CD4-positive, alpha-beta T cell (primary cell): Measurements from ENCODE around the gene SERPINB6. TPM values are rescaled to one million over a fixed set of nuclear protein-coding genes. Genes with fewer than 3 reads are reported as not detected.

Experiments used
- ATAC-seq: fragments of 200-7000 bp; cut with Tn5 transposase; one replicate; pipeline ENCODE4 v1.10.0; 2022; ENCODE audit warnings: mild to moderate bottlenecking; ENCODE audit not compliant: poor library complexity
- CTCF ChIA-PET: fragments of 350-600 bp; sonication (Branson Sonifier 250); formaldehyde crosslinking; loops from one replicate; lab custom pipeline; 2021; ENCODE audit warnings: antibody characterized with exemption, inconsistent platforms; lab: Charles Lee
- POLR2A ChIA-PET: fragments of 350-600 bp; sonication (Branson Sonifier 250); formaldehyde crosslinking; loops from one replicate; lab custom pipeline; 2021; ENCODE audit warnings: antibody characterized with exemption, inconsistent platforms; lab: Charles Lee
- DNase-seq, 14 experiments: peaks; one replicate each; pipeline ENCODE4 v3.0.0-alpha.2; 2013 to 2020; ENCODE audit warnings: mixed read lengths in 2 of 14
- H3K27ac ChIP-seq, 2 donors: one replicate each; pipeline versions ENCODE4 v1.5.1 to v1.7.0; 2013; ENCODE audit warnings: low read length in 2 of 2, low read depth in 1 of 2, mild to moderate bottlenecking in 1 of 2
- H3K27me3 ChIP-seq, 2 experiments: 1 replicate in 1 of 2; 2 replicates in 1 of 2; pipeline versions ENCODE4 v1.6.1 to v1.7.0; 2013; ENCODE audit warnings: low read length in 2 of 2, control low read depth in 1 of 2, mild to moderate bottlenecking in 1 of 2, moderate library complexity in 1 of 2; ENCODE audit not compliant: insufficient read depth in 2 of 2, control insufficient read depth in 1 of 2
- H3K36me3 ChIP-seq: one replicate; pipeline ENCODE4 v1.6.1; 2013; ENCODE audit warnings: low read length, control low read depth; ENCODE audit not compliant: insufficient read depth
- H3K4me1 ChIP-seq: one replicate; pipeline ENCODE4 v1.6.1; 2013; ENCODE audit warnings: low read length, control low read depth; ENCODE audit not compliant: insufficient read depth
- H3K4me3 ChIP-seq: one replicate; pipeline ENCODE4 v1.5.1; 2013; ENCODE audit warnings: mild to moderate bottlenecking, low read length, moderate library complexity
- H3K9me3 ChIP-seq, 2 experiments: 1 replicate in 1 of 2; 2 replicates in 1 of 2; pipeline versions ENCODE4 v1.6.1 to v1.7.0; 2013; ENCODE audit warnings: low read length in 2 of 2, mild to moderate bottlenecking in 2 of 2, control low read depth in 1 of 2, moderate library complexity in 1 of 2; ENCODE audit not compliant: control insufficient read depth in 1 of 2, insufficient read depth in 1 of 2
- H3K27ac Mint-ChIP-seq: one replicate; pipeline ENCODE4 v1.8.0; 2020; ENCODE audit warnings: mixed read lengths
- H3K27me3 Mint-ChIP-seq: one replicate; pipeline ENCODE4 v1.8.0; 2021; ENCODE audit warnings: mixed read lengths
- H3K36me3 Mint-ChIP-seq: one replicate; pipeline ENCODE4 v1.8.0; 2021; ENCODE audit warnings: low read depth, mixed read lengths
- H3K4me1 Mint-ChIP-seq: one replicate; pipeline ENCODE4 v1.8.0; 2021; ENCODE audit warnings: low read depth, mixed read lengths
- H3K4me3 Mint-ChIP-seq: one replicate; pipeline ENCODE4 v1.8.0; 2020; ENCODE audit warnings: mild to moderate bottlenecking, mixed read lengths
- H3K9me3 Mint-ChIP-seq: one replicate; pipeline ENCODE4 v1.8.0; 2020; ENCODE audit warnings: mixed read lengths
- CTCF ChIP-seq: fragments of 200-600 bp; IDR thresholded peaks from one replicate; pipeline ENCODE4 v1.8.0; 2022; ENCODE audit warnings: antibody characterized with exemption, mild to moderate bottlenecking
- intact Hi-C, 2 experiments: fragments of 100-400 bp; cut with DNase I in 1 of 2; cut with micrococcal nuclease in 1 of 2; formaldehyde crosslinking; loops; one replicate each; pipeline versions ENCODE4 v1.15.1 to v1.9.0; 2023 to 2025; cut with DNase I, micrococcal nuclease
- total RNA-seq, 174 experiments: library from RNA in 2 of 174; stranded (reverse) in 2 of 174; gene quantifications; one replicate each; pipeline ENCODE4 v1.2.3 and lab custom pipeline; 2021 to 2026

SERPINB6 gene
- total RNA-seq, 2 experiments from 2014 or later = 11.0 to 11.9 TPM

GRCh38 chr6:2917065-2917464 lies 54.3 kb downstream of the SERPINB6 start:
- Mint-ChIP-seq H3K27ac (no peak overlapping the region), H3K36me3 (no peaks in the 10 kb centered on the region), H3K4me3 (no peak overlapping the region), H3K4me1 (peaks cover 12% of the 10 kb centered on the region), H3K9me3 (no peaks in the 10 kb centered on the region), H3K27me3 (no peaks in the 10 kb centered on the region)
- ChIA-PET CTCF (no interaction called here), POLR2A (no interaction called here)
- no peaks in the 10 kb centered on the region for H3K36me3 ChIP-seq
- DNase-seq (no peak), ATAC-seq (no peak)
- H3K4me1 ChIP-seq = peaks cover 8% of the 10 kb centered on the region
- H3K9me3 ChIP-seq = no peaks in the 10 kb centered on the region
- H3K27me3 ChIP-seq = no peaks in the 10 kb centered on the region
- H3K27ac ChIP-seq = no peak overlapping the region
- H3K4me3 ChIP-seq = no peak overlapping the region
- intact Hi-C loops = loop anchor here in 1 of 2 experiments (2.0 kb wide), 1 partner anchor 14 kb away; no protein-coding TSS in a partner anchor
- no peak for TF ChIP-seq CTCF

GRCh38 chr6:2916158-2916925 lies 55.0 kb downstream of the SERPINB6 start:
- no peak overlapping the region for H3K4me3 Mint-ChIP-seq
- DNase-seq = no peak
- H3K36me3 Mint-ChIP-seq = no peaks in the 10 kb centered on the region
- no peak for TF ChIP-seq CTCF
- H3K4me1 Mint-ChIP-seq = peaks cover 12% of the 10 kb centered on the region
- POLR2A ChIA-PET = interaction anchor here (0.6 to 1.3 kb wide), 2 partner anchors 74 to 76 kb away, joined by 3 to 4 read pairs; partner anchors contain the start of gene SERPINB1
- no peak overlapping the region for H3K4me3 ChIP-seq
- H3K36me3 ChIP-seq = no peaks in the 10 kb centered on the region
- H3K4me1 ChIP-seq = peaks cover 12% of the 10 kb centered on the region
- H3K27me3 ChIP-seq = no peaks in the 10 kb centered on the region
- no peaks in the 10 kb centered on the region for H3K9me3 ChIP-seq
- H3K27ac ChIP-seq = no peak overlapping the region
- no peak overlapping the region for H3K27ac Mint-ChIP-seq
- no peak for ATAC-seq
- CTCF ChIA-PET = interaction anchor here (1.1 kb wide), 1 partner anchor 70 kb away, joined by 4 read pairs; no protein-coding TSS in a partner anchor
- intact Hi-C loops = loop anchor here in 1 of 2 experiments (2.0 kb wide), 1 partner anchor 14 kb away; no protein-coding TSS in a partner anchor
- no peaks in the 10 kb centered on the region for H3K9me3 Mint-ChIP-seq
- H3K27me3 Mint-ChIP-seq = no peaks in the 10 kb centered on the region

DNA sequence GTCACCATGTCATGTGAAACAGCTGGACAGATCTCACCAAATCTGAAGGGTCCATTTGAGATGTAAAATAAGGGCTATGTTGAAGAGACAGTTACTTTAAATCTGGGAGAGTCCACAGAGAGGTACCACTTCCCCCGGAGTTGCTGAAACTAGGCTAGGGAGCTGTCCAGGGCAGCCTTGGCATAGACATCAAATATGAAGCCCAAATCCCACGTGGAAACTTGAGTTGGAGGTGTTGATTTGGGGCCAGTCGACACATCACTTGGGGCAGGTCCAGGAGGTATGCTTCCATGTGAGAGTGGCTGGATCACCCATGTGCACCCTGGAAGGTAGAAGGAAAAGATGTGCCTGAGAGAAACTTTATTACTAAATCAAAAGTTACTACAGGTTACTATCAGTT lies 56.2 kb downstream of the SERPINB6 start:
- Mint-ChIP-seq H3K36me3 (no peaks in the 10 kb centered on the region), H3K27ac (no peak overlapping the region), H3K4me3 (no peak overlapping the region), H3K4me1 (peaks cover 12% of the 10 kb centered on the region), H3K27me3 (no peaks in the 10 kb centered on the region), H3K9me3 (no peaks in the 10 kb centered on the region)
- CTCF ChIA-PET = interaction anchor here (1.4 kb wide), 1 partner anchor 16 kb away, joined by 3 read pairs; no protein-coding TSS in a partner anchor
- no peaks in the 10 kb centered on the region for H3K27me3 ChIP-seq
- DNase-seq (no peak), ATAC-seq (no peak)
- no peak overlapping the region for H3K4me3 ChIP-seq
- intact Hi-C loops = no loop called here
- H3K9me3 ChIP-seq = no peaks in the 10 kb centered on the region
- no peaks in the 10 kb centered on the region for H3K36me3 ChIP-seq
- TF ChIP-seq CTCF = no peak
- H3K27ac ChIP-seq = no peak overlapping the region
- H3K4me1 ChIP-seq = peaks cover 12% of the 10 kb centered on the region
- POLR2A ChIA-PET = interaction anchor here (1.0 kb wide), 1 partner anchor 66 kb away, joined by 3 read pairs; no protein-coding TSS in a partner anchor
